ENCODE data around the gene ZFAND2B.
A peak's percentile ranks its signal among the peaks of the same experiment; 100 is the strongest.
"Not testable (repeated sequence)": the region's sequence is repeated elsewhere in the genome, so short reads cannot be mapped to it uniquely, and the experiment has no call there.

Gene ZFAND2B

DNA sequence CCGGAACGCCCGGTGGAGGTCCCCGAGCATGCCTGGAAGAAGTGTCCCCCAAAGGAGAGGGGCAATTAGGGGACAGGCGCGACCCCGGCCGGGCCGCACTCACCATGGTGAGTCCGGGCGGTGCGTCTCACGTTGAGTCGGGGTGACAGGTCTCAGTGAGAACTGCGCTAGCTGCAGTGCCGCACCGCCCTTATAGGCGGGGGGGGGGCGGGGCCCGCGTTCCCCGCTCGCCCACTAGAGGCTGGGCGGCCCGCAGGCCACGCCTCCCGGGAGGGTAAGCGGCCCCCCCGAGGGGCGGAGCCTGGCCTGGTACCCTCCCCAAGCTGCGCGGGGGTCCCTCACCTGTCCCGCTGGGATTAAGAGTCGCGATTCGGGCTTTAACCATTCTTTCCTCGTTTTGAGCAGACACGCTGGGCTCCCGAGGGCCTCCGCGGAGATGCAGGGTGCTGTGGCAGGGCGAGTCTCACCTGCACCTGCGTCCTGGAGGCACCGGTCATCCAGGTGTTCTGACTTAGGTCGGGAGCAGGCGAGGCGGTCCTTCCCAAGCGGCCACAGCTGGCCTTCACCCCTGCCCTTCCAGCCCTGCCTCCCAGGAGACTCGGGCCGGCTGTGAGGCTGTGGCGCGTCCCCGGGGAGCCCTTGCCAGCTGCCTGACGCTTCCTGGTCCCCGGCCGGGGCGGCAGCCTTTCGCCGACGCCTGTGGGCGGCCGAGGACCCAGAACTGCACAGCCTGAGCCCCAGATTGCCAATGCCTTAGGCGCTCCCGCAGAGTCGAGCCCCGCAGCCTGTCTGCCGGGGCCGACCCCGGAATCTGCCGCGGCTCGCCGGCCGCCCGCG lies 47.4 kb downstream of the ZFAND2B start, which contains the start of gene TUBA4A:
Gene TUBA4A, minus strand, starts transcription at position 166 of the 837 bp plus-strand sequence. Its CDS starts 60 bp downstream, at position 106.
- DNase-seq, result peak; percentile 54

DNA sequence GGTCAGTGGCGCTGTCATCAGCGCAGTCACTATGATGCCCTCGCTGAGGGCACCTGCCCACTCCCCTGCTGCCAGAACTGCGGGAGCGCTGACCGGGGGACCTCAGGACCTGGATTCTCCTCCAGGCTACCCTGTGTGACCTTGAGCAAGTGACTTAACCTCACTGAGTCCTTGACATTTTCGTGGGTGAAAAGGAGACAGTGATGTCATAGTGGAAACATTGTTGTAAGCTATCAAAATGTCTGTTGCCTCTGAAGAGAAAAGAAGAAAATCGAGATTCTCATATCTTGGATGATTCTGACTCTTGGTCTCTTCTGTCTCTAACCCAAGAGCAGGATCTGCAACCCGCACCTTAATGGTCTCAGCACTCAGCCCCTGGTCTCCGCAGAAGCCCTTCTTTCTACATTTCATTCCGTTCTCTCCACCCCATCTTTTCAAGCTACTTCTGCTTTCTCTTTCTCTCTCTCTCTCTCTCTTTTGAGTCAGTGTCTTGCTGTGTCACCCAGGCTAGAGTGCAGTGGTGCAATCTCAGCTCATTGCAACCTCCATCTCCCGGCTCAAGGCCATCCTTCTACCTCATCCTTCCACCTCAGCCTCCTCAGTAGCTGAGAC lies 48.1 kb downstream of the ZFAND2B start:
- DNase-seq, result no peak

DNA sequence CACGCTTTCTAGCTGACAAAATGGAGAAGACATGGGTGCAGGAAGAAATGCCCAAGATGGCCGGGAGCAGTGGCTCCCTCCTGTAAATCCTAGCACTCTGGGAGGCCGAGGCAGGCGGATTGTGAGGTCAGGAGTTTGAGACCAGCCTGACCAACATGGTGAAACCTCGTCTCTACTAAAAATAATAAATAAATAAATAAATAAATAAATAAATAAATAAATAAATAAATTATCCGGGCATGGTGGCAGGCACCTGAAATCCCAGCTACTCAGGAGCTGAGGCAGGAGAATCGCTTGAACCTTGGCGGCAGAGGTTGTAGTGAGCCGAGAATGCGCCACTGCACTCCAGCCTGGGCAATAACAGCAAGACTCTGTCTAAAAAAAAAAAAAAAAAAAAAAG lies 52.4 kb downstream of the ZFAND2B start:
- DNase-seq, result not testable (repeated sequence)

All from HCEC 1CT (cell line).